Fibroblast of peridontal ligament (primary cell): ENCODE results near the gene ENPP4.
"Not testable (repeated sequence)": the region's sequence is repeated elsewhere in the genome, so short reads cannot be mapped to it uniquely, and the experiment has no call there.

ENCODE experiments used
- DNase-seq: peaks from one replicate; pipeline ENCODE4 v3.0.0-alpha.2; 2010; ENCODE audit errors: extremely low read depth

ENPP4 gene, protein sequence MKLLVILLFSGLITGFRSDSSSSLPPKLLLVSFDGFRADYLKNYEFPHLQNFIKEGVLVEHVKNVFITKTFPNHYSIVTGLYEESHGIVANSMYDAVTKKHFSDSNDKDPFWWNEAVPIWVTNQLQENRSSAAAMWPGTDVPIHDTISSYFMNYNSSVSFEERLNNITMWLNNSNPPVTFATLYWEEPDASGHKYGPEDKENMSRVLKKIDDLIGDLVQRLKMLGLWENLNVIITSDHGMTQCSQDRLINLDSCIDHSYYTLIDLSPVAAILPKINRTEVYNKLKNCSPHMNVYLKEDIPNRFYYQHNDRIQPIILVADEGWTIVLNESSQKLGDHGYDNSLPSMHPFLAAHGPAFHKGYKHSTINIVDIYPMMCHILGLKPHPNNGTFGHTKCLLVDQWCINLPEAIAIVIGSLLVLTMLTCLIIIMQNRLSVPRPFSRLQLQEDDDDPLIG

DNA sequence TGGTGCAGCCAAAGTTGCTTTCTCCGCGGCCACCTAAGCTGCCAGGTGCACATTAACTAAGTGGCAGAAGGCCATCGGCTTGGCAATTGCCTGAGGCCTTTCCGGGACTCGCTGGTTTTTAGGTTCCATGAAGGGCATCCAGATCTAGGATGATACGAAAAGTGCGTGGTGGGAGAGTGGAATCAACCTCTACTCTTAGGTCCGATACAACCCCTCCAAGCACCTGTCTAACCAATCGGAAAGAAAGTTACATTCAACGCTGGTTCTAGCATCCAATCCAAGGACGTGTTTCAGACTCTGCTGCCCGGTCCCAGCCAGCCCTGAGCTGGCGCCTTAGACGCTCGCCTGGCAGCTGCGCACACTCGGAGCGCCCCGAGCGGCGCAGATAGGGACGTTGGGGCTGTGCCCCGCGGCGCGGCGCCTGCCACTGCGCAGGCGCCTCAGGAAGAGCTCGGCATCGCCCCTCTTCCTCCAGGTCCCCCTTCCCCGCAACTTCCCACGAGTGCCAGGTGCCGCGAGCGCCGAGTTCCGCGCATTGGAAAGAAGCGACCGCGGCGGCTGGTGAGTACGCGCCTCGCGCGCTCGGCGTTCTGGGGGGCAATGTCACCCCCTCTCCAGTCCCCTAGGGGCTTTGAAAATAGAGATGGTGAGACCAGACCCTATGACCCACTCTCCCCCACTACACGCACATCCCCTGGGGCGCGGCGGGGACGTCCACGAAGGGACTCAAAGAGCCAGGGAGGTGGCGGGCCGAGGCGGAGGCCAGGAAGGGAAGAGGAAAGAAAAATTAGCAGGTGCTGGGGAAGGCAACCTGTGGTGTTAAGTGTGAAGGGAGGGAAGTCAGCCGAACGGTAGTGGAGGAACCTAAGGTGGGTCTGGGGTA is at the start of gene ENPP4:
Gene ENPP4 (plus strand): TSS at position 361 of the 883 bp plus-strand sequence. CDS start 9,595 bp downstream, outside the sequence.
- DNase-seq, result peak; percentile 62

DNA sequence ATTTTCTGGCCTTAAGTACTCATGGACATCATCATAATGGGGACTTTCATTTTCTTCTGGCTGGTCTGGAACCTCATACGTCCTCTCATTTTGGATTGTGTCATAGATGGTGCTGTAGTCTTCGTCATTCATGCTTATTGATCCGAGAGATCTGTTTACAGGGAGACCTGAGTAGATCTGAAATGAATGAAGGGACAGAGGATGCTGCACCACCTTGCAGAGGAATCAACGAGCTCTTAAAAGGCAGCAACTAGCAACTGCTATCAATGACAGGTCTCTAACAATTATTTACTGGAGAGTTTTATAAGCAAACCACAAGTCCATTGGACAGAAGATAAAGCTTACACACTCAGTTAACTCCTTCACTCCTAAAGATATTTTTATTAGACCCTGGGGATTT is 49.7 kb upstream of the ENPP4 start:
- no peak for DNase-seq

DNA sequence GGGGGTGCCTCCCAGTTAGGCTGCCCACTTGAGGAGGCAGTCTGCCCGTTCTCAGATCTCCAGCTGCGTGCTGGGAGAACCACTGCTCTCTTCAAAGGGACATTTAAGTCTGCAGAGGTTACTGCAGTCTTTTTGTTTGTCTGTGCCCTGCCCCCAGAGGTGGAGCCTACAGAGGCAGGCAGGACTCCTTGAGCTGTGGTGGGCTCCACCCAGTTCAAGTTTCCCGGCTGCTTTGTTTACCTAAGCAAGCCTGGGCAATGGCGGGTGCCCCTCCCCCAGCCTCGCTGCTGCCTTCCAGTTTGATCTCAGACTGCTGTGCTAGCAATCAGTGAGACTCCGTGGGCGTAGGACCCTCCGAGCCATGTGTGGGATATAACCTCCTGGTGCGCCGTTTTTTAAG is 44.1 kb upstream of the ENPP4 start:
- DNase-seq, result not testable (repeated sequence)

DNA sequence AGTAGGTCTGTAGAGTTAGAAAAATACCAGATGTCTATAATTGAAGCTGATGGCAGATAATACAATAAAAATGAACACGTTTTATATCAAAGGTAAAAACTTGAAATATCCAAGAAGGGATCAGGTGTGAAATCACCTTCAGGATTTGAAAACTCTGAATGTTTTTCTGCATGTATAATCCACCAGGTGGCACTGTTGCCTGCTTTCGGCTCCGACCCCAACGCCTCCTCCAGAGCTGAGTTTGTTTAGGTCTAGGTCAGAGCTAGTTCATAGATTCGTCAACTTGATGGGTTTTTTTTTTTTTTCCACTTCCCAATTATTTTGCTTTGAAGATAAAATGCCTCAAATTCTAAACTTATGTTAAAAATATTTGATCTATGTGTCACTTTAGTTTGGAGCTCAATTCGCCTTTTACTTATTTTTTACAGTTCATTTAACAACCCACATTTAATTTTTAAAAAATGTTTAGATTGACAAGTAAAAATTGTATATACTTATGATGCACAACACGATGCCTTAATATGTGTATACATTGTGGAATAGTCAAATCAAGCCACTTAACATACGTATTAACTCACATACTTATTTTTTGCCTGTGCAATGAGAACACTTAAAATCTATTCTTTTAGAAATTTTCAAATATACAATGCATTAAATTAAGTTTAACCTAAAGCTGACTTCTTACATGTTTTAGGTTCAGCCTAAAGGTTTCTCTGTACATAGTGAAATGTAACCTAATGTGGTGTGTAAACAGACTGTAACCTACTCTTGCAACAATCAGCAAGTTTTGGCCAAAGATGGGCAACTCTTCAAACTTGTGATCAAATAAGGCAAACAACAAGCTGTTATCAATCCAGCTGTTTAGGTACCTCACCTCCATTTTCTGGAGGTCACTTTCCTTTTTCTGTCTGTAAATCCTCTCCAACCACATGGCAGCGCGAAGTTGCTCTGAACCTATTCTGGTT is 39.4 kb upstream of the ENPP4 start:
- peak; percentile 59 for DNase-seq

DNA sequence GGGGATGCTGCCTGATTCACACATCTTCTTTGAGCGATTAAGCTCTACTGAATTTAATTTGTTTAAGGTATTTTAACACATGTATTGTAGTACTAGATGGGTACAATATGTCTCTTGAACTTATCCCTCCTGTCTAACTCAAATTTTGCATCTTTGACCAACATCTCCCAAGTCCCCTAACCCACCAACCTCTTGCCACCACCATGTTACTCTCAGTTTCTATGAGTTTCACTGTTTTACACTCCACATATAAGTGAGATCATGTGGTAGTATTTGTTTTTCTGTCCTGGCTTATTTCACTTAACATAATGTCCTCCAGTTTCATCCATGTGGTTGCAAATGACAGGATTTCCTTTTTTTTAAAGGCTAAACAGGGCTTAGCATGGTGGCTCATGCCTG is 38.7 kb upstream of the ENPP4 start:
- no peak for DNase-seq

DNA sequence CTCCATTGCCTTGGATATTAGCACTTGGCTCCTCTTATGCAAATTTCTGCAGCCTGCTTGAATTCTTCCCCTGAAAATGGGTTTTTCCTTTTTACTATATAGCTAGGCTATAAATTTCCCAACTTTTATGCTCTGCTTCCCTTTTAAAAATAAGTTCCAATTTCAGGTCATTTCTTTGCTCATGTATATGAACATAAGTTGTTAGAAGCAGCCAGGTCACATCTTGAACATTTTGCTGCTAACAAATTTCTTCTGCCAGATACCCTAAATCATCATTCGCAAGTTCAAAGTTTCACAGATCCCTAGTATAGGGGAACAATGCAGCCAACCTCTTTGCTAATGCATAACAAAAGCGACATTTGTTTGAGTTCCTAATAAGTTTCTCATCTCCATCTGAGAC is 34.5 kb upstream of the ENPP4 start:
- no peak for DNase-seq

DNA sequence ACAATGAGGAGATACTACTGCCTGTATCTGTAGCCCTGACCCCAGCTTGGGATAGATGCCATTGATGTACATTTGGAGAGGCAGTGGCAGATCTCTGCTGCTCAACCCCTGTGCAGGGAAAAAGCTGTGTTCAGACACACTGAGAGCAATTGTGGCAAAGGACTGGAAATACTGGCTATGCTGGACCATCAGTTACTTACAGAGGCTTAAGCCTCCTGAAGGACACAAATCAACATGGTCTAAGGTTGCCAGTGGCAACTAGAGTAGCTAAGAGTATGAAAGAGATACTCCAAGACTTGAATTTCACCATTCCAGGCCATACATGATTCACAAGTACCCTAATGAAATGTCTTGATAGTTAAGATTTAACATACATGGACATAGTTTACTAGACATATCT is 32.4 kb upstream of the ENPP4 start:
- DNase-seq, result no peak

DNA sequence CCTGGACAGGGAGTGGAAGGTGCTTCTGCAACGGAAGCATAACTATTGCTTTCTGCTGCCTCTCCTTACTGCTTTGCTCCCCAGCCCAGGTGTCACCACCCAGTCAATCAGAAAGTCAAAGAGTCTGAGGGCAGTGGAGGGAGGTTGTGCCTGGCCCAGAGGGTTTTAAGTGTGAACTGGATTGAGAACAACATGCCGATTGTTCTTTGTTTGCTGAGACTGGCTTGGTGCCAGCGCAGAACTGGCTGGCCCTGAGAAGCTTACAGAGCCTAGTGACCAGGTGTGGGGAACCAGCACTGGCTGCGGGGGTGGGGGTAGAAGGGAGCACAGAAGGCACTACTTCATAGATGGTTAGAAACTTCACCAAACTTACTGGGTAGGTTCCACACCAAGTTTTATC is 31.1 kb upstream of the ENPP4 start:
- no peak for DNase-seq

DNA sequence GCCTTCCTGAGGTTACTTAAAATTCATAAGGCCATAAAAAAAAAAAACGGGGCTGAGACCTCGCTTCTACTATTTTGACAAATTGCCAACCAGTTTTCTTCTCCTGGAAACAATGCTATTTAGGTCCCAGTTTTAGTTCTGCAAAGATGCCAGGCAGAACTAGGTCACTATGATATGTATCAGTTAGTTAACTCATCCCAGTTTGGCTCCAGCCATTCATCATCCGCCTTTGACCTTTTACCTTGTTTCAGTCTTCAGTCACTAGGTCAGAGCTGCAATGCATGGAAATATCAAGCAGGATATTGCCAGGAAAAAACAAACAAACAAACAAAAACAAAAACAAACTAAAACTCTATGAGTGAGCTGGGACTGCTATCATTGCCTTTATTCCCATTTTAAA is 29.8 kb upstream of the ENPP4 start:
- DNase-seq, result no peak

DNA sequence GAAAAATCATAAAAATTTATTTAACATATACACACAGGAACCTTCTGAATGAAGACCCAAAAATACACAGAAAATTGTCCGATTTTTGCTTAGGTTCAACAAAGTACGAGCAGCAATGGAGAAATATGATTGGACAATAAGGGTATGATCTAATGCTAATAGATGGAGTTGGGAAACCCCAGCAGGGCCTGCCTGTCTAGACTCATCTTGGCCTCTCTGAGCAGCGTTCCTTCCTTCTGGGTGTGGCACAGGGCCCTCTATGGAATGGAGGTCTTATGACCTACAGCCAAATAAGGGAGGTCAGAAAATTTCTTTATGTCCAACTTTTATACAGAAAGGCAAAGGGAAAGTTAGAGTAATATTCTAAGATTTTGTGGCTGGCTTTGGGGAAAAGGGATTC is 27.7 kb upstream of the ENPP4 start:
- no peak for DNase-seq

DNA sequence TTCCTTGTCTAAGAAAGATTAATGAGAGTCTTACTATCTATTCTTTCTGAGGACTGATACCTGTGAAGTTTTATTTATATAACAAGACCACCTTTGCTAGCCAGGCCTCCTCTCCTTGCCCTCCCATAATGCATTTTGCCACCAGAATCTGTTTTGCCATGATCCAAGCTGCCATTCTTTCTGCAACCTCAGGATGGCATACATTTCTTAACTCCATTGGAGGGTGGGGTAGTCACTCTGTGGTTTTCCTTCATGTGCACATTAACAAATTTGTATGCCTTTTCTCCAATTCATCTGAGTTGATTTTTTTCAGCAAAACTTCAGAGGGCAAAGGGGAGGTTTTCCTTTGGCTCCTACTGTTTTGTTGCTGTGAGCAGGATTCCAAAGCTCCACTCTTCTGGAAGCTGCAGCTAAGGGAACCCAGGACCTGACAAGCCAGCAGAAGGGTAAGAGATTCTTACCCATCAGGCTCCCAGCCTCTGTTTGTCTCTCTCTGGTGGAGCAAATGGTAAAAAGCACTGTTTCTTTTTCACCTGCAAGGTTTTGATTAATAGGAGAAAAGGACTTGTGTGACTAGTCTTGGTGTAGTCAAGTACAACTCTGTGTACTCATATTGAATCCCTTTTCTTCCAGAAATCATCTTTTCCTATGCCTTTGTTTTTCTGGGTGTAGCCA is 26.2 kb upstream of the ENPP4 start:
- DNase-seq, result no peak

DNA sequence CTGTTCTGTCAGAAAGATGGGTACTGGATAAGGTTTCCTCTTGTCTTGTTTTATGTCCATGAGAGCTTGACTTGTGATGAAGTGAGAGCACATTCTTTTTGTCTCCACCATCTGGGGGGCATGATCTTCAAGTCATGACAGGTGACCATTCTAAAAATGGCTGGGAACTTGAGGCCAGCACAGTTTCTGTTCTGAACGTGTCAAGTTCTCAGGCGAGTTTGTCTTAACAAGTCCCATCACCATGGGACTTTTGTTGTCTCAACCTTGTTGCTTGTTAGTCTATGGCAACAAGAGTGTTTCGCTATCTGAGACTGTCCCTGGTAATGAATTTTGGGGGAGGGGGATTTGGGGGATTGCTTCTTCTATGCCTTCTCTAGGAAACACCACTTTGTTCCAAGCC is 25.6 kb upstream of the ENPP4 start:
- DNase-seq, result no peak

DNA sequence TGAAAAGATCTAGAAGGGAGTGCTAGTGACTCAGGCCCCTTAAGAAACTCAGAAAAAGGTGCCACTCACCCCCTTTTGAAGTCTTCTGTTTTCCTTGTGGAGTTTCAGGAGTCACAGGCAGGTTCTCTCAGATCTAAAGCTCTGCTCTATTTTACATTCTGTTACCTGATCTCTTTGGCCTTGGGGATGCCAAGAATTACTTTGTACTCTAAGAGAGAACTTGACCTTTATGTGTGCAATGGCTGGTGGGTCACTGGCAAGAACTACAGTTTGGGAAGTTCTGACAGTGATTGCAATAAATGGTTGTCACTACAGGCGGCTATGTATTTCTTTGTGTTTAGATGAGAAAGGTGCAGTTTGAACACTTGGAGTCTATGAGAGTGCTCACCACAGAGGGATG is 24.2 kb upstream of the ENPP4 start:
- DNase-seq, result no peak

DNA sequence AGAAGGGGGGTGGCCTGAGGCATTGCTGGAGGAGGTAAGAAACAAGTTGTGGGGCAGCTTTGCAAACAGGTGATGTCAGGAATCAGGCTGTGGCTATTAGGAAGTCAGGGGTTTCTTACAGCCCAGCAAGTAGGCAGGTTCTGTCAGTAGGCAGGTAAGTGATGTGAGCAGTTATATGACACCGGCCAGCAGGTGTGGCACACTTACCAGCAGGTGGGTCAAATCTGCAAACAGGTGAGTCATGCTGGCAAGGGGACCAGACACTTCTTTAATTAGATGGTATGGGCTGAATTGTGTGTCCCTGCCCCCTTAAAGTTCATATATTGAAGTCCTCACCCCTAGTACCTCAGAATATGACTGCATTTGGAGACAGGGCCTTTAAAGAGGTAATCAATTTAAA is 16.4 kb upstream of the ENPP4 start:
- no peak for DNase-seq

DNA sequence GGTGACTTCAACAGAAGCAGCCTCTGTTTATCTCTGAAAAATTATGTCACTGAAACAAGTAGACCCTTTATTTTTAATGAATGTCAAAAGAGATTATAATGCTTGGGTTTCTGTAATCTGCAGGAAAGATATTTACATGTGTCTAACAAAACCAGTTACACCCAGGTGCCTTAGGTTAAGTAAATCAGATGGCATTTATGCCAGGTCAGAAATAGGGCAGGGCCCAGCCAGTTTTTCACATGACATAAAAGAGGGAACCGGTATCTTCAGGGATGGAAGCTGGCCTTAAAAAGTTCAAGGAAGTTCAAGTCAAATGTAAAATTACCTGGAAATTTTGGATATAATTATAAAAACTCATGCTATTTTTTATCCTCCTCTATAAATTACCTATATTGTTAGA is 14.2 kb upstream of the ENPP4 start:
- no peak for DNase-seq

DNA sequence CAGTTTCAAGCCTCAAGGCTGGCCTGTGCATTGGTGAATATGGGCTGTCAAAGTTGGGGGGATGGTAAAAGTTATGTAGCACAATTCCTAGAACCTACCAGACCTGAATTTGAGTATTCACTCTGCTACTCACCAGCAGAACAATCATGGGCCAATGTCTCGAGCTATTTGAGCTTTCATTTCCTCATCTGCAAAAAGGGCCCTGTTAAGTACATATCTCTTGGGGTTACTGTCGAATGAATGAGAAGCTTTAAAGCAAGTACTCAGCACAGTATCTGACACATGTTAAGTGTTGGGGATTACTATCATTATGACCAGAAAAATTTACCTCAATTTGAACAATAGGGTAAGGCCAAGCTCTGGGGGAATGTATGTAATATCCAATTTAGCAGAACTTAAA is 13.5 kb upstream of the ENPP4 start:
- no peak for DNase-seq

DNA sequence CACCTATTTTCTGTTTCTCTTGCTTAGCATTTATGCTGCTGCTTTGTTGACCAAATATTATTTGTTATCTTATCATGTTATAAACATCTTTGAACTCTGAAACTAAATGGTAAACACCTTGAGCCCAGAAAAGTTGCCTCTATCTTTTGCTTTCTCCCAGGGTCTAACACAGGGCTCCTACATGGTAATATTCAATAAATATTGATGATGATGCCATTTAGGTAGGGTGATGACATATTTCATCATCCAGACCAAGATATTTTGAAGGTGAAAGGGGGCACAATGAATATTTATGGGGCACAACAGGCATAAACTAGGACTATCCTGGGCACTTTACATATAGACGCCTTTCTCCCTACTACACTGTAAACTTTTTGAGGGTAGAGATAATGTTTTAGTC is 11.6 kb upstream of the ENPP4 start:
- no peak for DNase-seq

DNA sequence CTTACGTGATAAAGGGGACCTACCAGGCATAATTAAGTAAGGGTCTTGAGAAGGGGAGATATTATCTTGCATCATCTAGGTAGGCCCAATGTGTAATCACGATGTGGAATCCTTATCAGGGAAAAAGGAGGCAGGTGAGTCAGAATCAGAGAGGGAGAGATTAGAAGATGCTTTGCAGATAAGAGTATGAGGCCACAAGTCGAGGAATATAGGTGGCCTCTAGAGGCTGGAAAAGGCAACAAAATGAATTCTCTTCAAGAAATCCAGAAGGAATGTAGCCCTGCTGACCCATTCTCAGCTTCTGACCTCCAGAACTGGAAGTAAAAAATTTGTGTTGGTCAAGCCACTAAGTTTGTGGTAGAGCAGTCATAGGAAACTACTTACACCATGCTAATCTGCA is 11.0 kb upstream of the ENPP4 start:
- DNase-seq, result no peak

DNA sequence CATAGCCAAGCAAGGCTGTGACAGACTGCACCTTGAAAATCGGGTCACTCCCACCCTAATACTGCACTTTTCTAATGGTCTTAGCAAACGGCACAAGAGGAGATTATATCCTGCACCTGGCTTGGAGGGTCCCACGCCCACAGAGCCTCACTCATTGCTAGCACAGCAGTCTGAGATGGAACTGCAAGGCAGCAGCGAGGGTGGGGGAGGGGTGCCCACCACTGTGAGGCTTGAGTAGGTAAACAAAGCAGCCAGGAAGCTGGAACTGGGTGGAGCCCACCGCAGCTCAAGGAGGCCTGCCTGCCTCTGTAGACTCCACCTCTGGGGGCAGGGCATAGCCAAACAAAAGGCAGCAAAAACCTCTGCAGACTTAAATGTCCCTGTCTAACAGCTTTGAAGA is 10.1 kb upstream of the ENPP4 start:
- not testable (repeated sequence) for DNase-seq

DNA sequence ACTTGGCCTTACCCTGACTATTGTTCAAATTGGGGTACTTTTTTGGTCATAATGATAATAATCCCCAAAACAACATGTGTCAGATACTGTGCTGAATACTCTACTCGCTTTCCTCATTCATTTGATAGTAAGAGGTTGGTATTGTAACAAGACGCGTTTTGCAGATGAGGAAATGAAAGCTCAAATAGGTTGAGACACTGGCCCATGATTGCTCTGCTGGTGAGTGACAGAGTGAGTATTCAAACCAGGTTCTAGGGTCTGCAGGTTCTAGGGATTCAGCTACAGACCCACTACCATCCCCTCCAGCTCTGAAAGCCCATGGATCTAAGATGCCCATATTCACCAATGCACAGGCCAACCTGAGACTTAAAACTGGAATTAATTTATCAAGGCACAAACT is 1.3 kb upstream of the ENPP4 start:
- no peak for DNase-seq

DNA sequence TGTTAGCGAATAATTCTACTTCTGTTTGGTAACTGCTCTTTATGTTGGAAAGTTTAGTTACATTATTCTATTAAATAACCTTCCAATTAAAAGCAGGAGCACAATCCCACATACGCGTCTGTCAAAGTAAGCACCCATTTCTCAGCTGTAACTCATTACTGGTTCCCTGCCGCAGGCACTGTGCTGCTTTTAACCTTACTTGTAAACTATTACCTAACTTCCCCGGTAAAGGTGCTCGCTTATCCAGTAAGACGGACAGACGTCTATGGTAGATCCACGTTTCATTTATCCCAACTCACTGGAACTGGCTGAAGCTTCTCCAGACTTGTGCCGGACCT is 529 bp upstream of the ENPP4 start:
- DNase-seq, result no peak
